Endothelial cell of umbilical vein (primary cell): ENCODE measurements around the gene ITIH5.

Source experiments
- CTCF ChIP-seq, 2 donors: IDR thresholded peaks; 1 replicate in 1 of 2; 2 replicates in 1 of 2; pipeline ENCODE4 v1.5.1; 2011; ENCODE audit warnings: low read length in 2 of 2, mild to moderate bottlenecking in 2 of 2, moderate library complexity in 2 of 2, control low read depth in 1 of 2, inconsistent platforms in 1 of 2, low read depth in 1 of 2; ENCODE audit not compliant: insufficient read depth in 1 of 2; ENCODE audit errors: extremely low read depth in 1 of 2
- EZH2 ChIP-seq: IDR thresholded peaks from 2 replicates; pipeline ENCODE4 v1.6.1; 2012; ENCODE audit warnings: borderline replicate concordance, low read depth, mild to moderate bottlenecking, moderate library complexity, low read length, inconsistent platforms; ENCODE audit not compliant: severe bottlenecking
- GATA2 ChIP-seq: IDR thresholded peaks from 2 replicates; pipeline ENCODE4 v1.7.0; 2011; ENCODE audit warnings: low read depth, mild to moderate bottlenecking, moderate library complexity, mixed read lengths, low read length; ENCODE audit not compliant: insufficient read length, insufficient read depth
- POLR2A ChIP-seq: IDR thresholded peaks from 2 replicates; pipeline ENCODE4 v1.6.1; 2012; ENCODE audit warnings: low read depth, mild to moderate bottlenecking, control low read depth, low read length
- POLR2AphosphoS5 ChIP-seq: IDR thresholded peaks from 2 replicates; pipeline ENCODE4 v1.6.1; 2012; ENCODE audit warnings: low read depth, mild to moderate bottlenecking, control low read depth, low read length, moderate library complexity; ENCODE audit not compliant: insufficient read depth

GRCh38 chr10:7662522-7662921, 4.2 kb downstream of the ITIH5 start:
- TF ChIP-seq EZH2: no peak
- TF ChIP-seq CTCF (IDR thresholded peaks at IDR 0.05; ENCODE audit: extremely low read depth in 1 of 2, insufficient read depth in 1 of 2, low read depth in 1 of 2, low read length in 2 of 2): no peak
- TF ChIP-seq GATA2: no peak
- no peak for TF ChIP-seq POLR2A
- TF ChIP-seq POLR2AphosphoS5: no peak
